Measurements from ENCODE around the gene SP100. TPM values are rescaled to one million over a fixed set of nuclear protein-coding genes. Genes with fewer than 3 reads are reported as not detected.

The SP100 gene
- total and polyA plus RNA-seq, 2 of the 8 experiments (the other 6 are each of a cell fraction or from before 2014, with no cell fraction given), result 0.06 to 1.1 TPM

- H3K9me3 ChIP-seq (ENCODE audit: insufficient read depth in 2 of 2, low read depth in 1 of 2, low read length in 1 of 2), result no peaks in the 10 kb centered on the region
- no peak overlapping the region for H2BK120ac ChIP-seq (replicated peaks; ENCODE audit: low read depth, low read length)
- H2BK20ac ChIP-seq (ENCODE audit: low read length), result no peak overlapping the region
- POLR2A ChIA-PET (ENCODE audit: partially characterized antibody), result no interaction called here
- H3K79me1 ChIP-seq (ENCODE audit: low read depth, low read length), result no peaks in the 10 kb centered on the region
- H2BK12ac ChIP-seq (ENCODE audit: low read depth, low read length), result no peak overlapping the region
- no peaks in the 10 kb centered on the region for H4K20me1 ChIP-seq (replicated peaks in 1 of 2; ENCODE audit: control insufficient read depth in 1 of 2, insufficient read depth in 2 of 2, low read length in 2 of 2)
- H2AK5ac ChIP-seq (ENCODE audit: low read depth, low read length), result no peak overlapping the region
- no peak overlapping the region for H3K14ac ChIP-seq (ENCODE audit: insufficient read length)
- FAIRE-seq (no peak), DNase-seq (ENCODE audit: low read depth in 1 of 2, low spot score in 2 of 2) (no peak)
- no peak overlapping the region for H3K9ac ChIP-seq (replicated peaks in 1 of 4; ENCODE audit: extremely low read depth in 1 of 4, low read depth in 3 of 4, low read length in 3 of 4)
- TF ChIP-seq CTCF (IDR thresholded peaks at IDR 0.05; ENCODE audit: control extremely low read depth in 1 of 3, insufficient read depth in 1 of 3, low read depth in 1 of 3, low read length in 3 of 3) (no peak), CBX8 (IDR thresholded peaks at IDR 0.05; ENCODE audit: borderline replicate concordance, low read depth, low read length) (no peak), ATF3 (IDR thresholded peaks at IDR 0.05; ENCODE audit: insufficient read depth, low read depth, low read length) (no peak), POU5F1 (IDR thresholded peaks at IDR 0.05; ENCODE audit: low read depth, low read length) (no peak), ASH2L (IDR thresholded peaks at IDR 0.05; ENCODE audit: low read length) (no peak), RXRA (IDR thresholded peaks at IDR 0.05; ENCODE audit: insufficient read depth, low read depth, low read length) (no peak), MAFK (IDR thresholded peaks at IDR 0.05; ENCODE audit: low read depth, low read length) (no peak), SP2 (IDR thresholded peaks at IDR 0.05; ENCODE audit: low read length) (no peak), RNF2 (IDR thresholded peaks at IDR 0.05; ENCODE audit: borderline replicate concordance, low read depth, low read length, missing control alignments, poor library complexity, severe bottlenecking) (no peak)
- H3K27ac ChIP-seq (ENCODE audit: low read depth, low read length), result no peak overlapping the region
- H2BK15ac ChIP-seq (ENCODE audit: low read length), result no peak overlapping the region
- H4K5ac ChIP-seq (ENCODE audit: insufficient read length, low read depth, low read length), result no peak overlapping the region
- H4K91ac ChIP-seq (replicated peaks; ENCODE audit: insufficient read length, low read length), result no peak overlapping the region
- H2BK5ac ChIP-seq (ENCODE audit: low read depth, low read length), result no peak overlapping the region
- H3K4me1 ChIP-seq (replicated peaks in 1 of 4; ENCODE audit: control insufficient read depth in 3 of 4, insufficient read depth in 4 of 4, low read length in 3 of 4), result no peaks in the 10 kb centered on the region
- no peak overlapping the region for H3K23ac ChIP-seq (ENCODE audit: insufficient read length)
- H4K8ac ChIP-seq (ENCODE audit: extremely low read depth, insufficient read depth, low read length), result no peak overlapping the region
- no peaks in the 10 kb centered on the region for H3K27me3 ChIP-seq (replicated peaks in 1 of 4; ENCODE audit: control insufficient read depth in 3 of 4, extremely low read depth in 1 of 4, insufficient read depth in 3 of 4, low read length in 3 of 4)
- no peak overlapping the region for H3K4ac ChIP-seq (replicated peaks; ENCODE audit: insufficient read length, low read depth, low read length)
- H3K4me2 ChIP-seq (ENCODE audit: insufficient read depth in 1 of 2, low read depth in 2 of 2, low read length in 2 of 2), result no peak overlapping the region
- H3K36me3 ChIP-seq (ENCODE audit: control insufficient read depth in 2 of 4, insufficient read depth in 4 of 4, low read length in 3 of 4), result no peaks in the 10 kb centered on the region
- no peak overlapping the region for H3K56ac ChIP-seq (replicated peaks; ENCODE audit: insufficient read length, low read depth, low read length)
- no peaks in the 10 kb centered on the region for H3K23me2 ChIP-seq (ENCODE audit: low read depth, low read length)
- no peak overlapping the region for H2AFZ ChIP-seq (ENCODE audit: low read length)
- no peak overlapping the region for H3K4me3 ChIP-seq (ENCODE audit: extremely low read depth in 1 of 4, insufficient read depth in 2 of 4, low read depth in 3 of 4, low read length in 4 of 4)
- CTCF ChIA-PET (ENCODE audit: partially characterized antibody), result no interaction called here
- no peaks in the 10 kb centered on the region for H3K79me2 ChIP-seq (ENCODE audit: control insufficient read depth in 1 of 2, insufficient read depth in 2 of 2, low read length in 2 of 2)
- no peak overlapping the region for H3K18ac ChIP-seq (ENCODE audit: extremely low read depth, low read length)
Observed at GRCh38 chr2:230503798-230504197, 87.8 kb downstream of the SP100 start.
